GM19193 (cell line): ENCODE data around the gene FRMD5.

Source experiments
- POLR2A ChIP-seq: IDR thresholded peaks from 4 replicates; pipeline ENCODE4 v1.6.1; 2011; ENCODE audit not compliant: insufficient read depth, insufficient read length; ENCODE audit errors: extremely low read depth

The FRMD5 gene

DNA sequence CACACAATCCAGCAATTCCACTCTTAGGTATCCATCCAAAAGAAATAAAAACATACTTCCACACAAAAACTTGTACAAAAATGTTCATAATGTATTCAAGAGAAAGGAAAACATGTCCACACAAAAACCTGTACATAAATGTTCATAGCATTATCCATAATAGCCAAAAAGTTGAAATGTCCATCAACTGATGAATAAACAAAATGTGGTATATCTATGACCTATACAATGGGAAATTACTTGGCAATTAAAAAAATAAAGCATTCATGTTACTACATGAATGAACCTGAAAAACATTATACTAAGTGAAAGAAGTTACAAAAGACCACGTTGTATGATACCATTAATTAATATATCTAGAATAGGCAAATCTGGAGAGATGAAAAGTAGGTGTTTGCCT is 17.9 kb downstream of the FRMD5 start:
- no peak for TF ChIP-seq POLR2A

DNA sequence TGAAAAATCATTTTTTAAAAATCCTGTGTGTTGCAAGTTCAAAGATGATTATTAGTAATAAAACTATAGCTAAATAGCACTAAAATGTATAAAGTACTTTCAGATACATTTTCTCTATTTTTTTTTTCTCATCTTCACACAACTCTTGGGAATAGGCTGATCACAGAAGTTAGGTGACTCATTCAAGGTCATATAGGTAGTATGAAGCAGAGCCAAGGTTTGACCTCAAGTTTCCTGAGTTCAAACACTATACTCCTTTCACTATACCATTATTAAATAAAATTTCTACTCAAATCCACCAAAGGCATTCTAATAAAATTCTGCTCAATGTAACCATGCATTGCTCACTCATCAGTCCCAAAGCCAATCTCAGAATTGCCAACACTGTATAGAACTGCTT is 21.3 kb downstream of the FRMD5 start:
- no peak for TF ChIP-seq POLR2A

DNA sequence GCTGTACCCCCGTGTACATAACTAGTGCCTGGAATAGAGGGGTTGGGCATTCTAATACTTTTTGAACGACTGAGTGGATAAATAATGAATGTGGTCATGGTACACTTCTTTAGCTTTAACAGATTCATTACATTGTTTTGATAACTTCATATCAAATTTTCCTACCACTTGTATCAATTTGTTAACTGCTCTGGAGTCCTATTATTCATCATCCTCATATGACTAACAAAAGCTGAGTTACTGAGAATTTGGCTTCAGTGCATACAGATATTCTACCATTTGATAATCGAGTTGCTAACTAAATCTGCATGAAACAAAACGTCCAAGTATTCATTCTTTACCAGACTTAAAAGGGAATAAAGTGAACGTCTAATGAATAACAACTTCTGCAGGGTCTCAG is 31.7 kb downstream of the FRMD5 start:
- no peak for TF ChIP-seq POLR2A

DNA sequence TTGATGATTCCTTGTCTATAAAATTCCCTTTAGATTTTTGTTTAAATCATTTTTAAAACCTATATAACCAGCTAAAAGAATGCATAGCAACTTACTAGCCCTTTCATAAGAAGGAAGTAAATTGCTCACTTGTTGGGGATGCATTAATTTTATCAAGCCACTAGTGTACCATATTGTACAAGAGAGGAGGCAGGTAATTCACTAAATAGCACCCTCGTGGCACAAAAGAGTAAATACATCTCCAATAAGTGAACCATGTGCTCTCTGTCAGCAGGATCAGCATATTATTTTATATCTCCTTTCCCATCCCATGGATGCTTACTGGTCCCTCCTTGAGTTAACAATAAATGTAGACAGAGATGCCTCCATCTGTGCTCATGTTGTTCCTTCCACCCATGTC is 34.3 kb downstream of the FRMD5 start:
- TF ChIP-seq POLR2A = no peak

- no peak for TF ChIP-seq POLR2A
Observed at GRCh38 chr15:44159492-44159891, 35.6 kb downstream of the FRMD5 start.

DNA sequence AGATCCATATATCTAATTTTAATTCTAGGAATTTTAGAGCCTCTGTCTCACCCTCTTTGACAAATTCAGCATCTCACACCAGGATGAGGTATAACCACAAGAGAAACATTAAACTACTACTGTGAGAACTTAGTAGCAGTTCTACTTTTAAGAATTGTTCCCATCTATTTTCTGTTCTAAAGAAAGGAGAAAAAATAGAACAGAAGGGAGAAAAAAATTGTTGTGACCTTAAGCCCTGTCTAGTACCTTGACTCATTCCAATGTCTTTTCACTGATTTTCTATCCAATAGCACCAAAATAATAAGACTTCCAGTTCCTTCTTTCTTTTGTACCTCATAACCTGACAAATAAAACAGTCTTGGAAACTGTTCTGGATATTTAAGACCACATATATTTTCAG is 37.0 kb downstream of the FRMD5 start:
- no peak for TF ChIP-seq POLR2A

DNA sequence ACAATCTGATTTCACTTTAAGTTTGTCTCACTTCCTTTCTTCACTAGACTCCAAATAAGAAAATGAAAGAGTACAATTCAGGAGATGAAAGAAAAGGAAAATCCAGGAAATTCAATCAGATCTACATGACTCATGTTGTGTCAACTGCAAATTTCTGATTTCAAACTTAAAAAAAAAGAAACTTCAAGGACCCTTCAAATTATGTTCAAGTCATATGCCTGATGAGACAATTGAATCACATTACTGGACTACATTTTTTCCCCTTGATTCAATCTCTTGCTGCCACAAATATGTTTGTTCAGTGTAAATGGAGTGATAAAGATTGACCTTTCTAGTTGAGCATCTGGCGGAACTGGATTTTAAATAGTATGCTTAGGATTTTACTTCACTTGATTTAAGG is 37.4 kb downstream of the FRMD5 start:
- TF ChIP-seq POLR2A = no peak

- no peak for TF ChIP-seq POLR2A
Observed at GRCh38 chr15:44153352-44153751, 41.7 kb downstream of the FRMD5 start.

DNA sequence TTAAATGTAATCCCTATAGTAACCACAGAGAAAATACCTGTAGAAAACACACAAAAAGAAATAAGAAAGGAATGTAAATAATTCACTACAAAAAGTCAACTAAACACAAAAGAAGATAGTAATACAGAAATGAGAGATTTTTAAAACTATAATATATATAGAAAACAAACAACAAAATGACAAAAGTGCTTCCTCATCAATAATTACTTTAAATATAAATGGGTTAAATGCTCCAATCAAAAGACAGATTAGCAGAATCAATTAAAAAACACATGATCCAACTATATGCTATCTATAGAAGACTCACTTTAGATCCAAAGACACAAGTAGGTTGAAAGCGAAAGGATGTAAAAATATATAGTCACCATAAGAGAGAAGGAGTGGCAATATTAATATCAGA is 45.8 kb downstream of the FRMD5 start:
- TF ChIP-seq POLR2A = no peak

DNA sequence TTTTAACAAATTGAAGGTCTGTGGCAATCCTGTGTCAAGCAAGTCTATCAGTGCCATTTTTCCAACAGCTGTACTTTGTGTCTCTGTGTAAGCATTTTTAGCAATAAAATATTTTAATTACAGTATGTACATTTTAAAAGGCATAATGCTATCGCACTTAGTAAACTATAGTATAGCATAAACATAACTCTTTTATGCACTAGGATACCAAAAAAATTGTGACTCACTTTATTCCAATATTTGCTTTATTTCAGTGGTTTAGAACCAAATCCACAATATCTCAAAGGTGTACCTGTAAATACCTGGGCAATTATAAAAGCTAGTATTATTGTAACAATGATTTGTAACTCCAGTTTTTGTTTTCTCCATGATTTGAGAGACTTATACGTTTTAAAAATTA is 46.5 kb downstream of the FRMD5 start:
- no peak for TF ChIP-seq POLR2A

GRCh38 chr15:44147636-44148035 is 47.4 kb downstream of the FRMD5 start:
- no peak for TF ChIP-seq POLR2A

GRCh38 chr15:44145495-44145894 is 49.6 kb downstream of the FRMD5 start:
- no peak for TF ChIP-seq POLR2A

GRCh38 chr15:44144992-44145391 is 50.1 kb downstream of the FRMD5 start:
- no peak for TF ChIP-seq POLR2A

DNA sequence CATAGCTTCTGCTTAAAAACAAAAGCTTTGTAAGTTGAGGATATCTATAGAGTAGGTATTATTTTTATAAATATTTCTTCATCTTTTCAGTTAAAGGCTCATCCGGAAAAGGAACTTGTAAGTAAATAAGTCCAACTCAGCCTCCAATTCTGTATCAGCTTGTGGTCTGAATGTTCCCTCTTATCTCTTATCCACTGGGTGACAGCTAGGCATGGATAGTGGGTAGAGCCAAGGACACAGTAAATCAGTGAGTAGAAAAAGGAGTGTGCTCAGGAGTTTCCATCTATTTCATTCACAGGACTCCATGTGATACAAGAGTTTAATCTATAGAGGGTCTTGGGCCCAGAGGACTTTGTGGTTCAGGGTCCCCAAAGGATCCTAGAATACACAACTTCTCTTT is 50.9 kb downstream of the FRMD5 start:
- TF ChIP-seq POLR2A = no peak

DNA sequence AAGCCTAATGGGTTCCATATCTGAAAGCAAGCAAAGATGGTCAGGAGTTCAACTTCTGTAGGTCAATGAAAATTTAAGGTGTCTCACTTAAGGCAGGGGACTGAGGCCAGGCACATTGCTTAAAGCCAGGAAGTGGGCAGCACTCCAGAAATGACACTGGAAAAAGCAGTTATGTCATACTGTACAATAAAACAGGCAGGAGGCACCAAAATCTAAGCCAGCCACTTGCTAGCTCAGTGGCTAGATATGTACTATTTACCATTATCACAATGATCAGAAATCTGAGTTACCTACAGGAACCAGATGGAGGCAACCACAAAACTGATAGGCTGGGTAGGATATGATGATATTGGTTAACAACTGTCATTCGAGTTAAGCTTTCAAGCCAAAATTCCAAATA is 57.3 kb downstream of the FRMD5 start:
- no peak for TF ChIP-seq POLR2A

- TF ChIP-seq POLR2A = no peak
Observed at GRCh38 chr15:44136991-44137477, 58.0 kb downstream of the FRMD5 start.

DNA sequence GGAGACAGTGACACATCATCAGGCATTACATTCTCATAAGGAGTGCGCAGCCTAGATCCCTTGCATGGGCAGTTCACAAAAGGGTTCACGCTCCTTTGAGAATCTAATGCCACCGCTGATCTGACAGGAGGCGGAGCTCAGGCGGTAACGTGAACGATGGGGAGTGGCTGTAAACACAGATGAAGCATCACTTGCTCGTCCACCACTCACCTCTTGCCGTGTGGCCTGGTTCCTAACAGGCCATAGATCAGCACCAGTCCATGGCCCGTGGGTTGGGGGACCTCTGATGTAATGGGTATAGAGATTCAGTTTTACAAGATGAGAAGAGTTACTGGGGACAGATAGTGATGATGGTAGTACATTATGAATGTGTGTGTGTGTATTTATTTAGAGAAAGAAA is 63.0 kb downstream of the FRMD5 start:
- no peak for TF ChIP-seq POLR2A
